Loucy (cell line): ENCODE data around the gene ACP7.

ENCODE experiments used
- EZH2phosphoT487 ChIP-seq: fragments of 200-600 bp; IDR thresholded peaks from 2 replicates; pipeline ENCODE4 v1.6.1; 2018; ENCODE audit warnings: antibody characterized with exemption, mild to moderate bottlenecking, moderate library complexity, borderline replicate concordance
- TF ChIP-seq, protein P1 (sequence below): fragments of 200-600 bp; sonication (generic); conservative IDR thresholded peaks from 2 replicates; pipeline ENCODE4 v1.5.1; 2014; ENCODE audit warnings: mild to moderate bottlenecking, antibody characterized with exemption, low read length

DNA sequence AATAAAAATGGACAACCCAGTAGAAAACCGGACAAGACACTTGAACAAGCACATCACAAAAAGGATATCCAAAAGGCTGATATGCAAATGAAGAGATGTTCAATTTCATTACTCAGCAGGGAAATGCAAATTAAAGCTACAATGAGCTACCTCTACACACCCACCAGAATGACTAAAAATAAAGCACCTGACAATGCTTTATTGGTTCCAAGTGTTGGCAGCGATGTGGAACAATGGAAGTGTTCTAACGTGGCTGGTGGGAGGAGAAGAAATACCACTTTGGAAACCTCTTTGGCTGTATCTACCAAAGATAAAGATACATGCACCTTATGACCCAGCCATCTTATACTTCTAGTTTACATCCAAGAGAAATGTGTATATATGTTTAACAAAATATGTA lies 3.7 kb upstream of the ACP7 start:
- TF ChIP-seq, protein P1, sequence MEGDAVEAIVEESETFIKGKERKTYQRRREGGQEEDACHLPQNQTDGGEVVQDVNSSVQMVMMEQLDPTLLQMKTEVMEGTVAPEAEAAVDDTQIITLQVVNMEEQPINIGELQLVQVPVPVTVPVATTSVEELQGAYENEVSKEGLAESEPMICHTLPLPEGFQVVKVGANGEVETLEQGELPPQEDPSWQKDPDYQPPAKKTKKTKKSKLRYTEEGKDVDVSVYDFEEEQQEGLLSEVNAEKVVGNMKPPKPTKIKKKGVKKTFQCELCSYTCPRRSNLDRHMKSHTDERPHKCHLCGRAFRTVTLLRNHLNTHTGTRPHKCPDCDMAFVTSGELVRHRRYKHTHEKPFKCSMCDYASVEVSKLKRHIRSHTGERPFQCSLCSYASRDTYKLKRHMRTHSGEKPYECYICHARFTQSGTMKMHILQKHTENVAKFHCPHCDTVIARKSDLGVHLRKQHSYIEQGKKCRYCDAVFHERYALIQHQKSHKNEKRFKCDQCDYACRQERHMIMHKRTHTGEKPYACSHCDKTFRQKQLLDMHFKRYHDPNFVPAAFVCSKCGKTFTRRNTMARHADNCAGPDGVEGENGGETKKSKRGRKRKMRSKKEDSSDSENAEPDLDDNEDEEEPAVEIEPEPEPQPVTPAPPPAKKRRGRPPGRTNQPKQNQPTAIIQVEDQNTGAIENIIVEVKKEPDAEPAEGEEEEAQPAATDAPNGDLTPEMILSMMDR = no peak
- TF ChIP-seq EZH2phosphoT487 = no peak
